Testis (tissue), 2 donors: Measurements from ENCODE around the gene LAMA1.

Source experiments
- POLR2A ChIP-seq: fragments of 450-650 bp; IDR thresholded peaks from one replicate; pipeline ENCODE4 v1.6.1; 2017; ENCODE audit warnings: antibody characterized with exemption, mild to moderate bottlenecking, moderate library complexity
- TF ChIP-seq, protein P1 (sequence below), 3 experiments: fragments of 450-650 bp in 2 of 3; fragments of 200-600 bp in 1 of 3; sonication (generic) in 1 of 3; IDR thresholded peaks; one replicate each; pipeline ENCODE4 v1.5.1; 2016 to 2019; ENCODE audit warnings: antibody characterized with exemption in 3 of 3, mild to moderate bottlenecking in 2 of 3, moderate library complexity in 1 of 3

DNA sequence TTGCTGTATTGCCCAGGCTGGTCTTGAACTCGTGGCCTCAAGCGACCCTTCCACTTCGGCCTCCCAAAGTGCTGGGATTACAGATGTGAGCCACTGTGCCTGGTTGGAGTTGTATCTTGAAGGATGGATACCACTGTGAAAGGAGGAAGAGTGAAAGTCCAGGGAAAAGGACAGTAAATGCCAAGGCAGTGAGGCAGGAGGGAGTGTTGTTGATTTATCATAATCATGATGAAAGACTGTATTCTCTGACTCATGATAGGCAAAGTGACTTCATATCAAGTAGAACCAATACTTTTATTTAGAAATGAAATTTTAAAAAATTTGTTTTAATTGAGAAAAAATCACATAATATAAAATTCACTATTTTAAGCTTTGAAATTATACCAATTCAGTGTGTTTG is 225.8 kb downstream of the LAMA1 start:
- TF ChIP-seq, protein P1, sequence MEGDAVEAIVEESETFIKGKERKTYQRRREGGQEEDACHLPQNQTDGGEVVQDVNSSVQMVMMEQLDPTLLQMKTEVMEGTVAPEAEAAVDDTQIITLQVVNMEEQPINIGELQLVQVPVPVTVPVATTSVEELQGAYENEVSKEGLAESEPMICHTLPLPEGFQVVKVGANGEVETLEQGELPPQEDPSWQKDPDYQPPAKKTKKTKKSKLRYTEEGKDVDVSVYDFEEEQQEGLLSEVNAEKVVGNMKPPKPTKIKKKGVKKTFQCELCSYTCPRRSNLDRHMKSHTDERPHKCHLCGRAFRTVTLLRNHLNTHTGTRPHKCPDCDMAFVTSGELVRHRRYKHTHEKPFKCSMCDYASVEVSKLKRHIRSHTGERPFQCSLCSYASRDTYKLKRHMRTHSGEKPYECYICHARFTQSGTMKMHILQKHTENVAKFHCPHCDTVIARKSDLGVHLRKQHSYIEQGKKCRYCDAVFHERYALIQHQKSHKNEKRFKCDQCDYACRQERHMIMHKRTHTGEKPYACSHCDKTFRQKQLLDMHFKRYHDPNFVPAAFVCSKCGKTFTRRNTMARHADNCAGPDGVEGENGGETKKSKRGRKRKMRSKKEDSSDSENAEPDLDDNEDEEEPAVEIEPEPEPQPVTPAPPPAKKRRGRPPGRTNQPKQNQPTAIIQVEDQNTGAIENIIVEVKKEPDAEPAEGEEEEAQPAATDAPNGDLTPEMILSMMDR (IDR thresholded peaks at IDR 0.05): no peak
- TF ChIP-seq POLR2A: no peak
